ENCODE data around the gene C2orf92.
A peak's percentile ranks its signal among the peaks of the same experiment; 100 is the strongest.
"Not testable (repeated sequence)": the region's sequence is repeated elsewhere in the genome, so short reads cannot be mapped to it uniquely, and the experiment has no call there.

Gene C2orf92

GRCh38 chr2:97669448-97669847 is at the start of gene C2orf92:
C2orf92 (plus strand) TSS chr2:97669713; CDS start chr2:97669789, 76 bp downstream.
- DNase-seq (ENCODE audit: low read depth): no peak
- TF ChIP-seq, protein P1, sequence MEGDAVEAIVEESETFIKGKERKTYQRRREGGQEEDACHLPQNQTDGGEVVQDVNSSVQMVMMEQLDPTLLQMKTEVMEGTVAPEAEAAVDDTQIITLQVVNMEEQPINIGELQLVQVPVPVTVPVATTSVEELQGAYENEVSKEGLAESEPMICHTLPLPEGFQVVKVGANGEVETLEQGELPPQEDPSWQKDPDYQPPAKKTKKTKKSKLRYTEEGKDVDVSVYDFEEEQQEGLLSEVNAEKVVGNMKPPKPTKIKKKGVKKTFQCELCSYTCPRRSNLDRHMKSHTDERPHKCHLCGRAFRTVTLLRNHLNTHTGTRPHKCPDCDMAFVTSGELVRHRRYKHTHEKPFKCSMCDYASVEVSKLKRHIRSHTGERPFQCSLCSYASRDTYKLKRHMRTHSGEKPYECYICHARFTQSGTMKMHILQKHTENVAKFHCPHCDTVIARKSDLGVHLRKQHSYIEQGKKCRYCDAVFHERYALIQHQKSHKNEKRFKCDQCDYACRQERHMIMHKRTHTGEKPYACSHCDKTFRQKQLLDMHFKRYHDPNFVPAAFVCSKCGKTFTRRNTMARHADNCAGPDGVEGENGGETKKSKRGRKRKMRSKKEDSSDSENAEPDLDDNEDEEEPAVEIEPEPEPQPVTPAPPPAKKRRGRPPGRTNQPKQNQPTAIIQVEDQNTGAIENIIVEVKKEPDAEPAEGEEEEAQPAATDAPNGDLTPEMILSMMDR (conservative IDR thresholded peaks at IDR 0.05; ENCODE audit: low read depth, low read length): no peak
- no peak within 1 kb of the TSS for H3K4me3 ChIP-seq (ENCODE audit: low read length)

DNA sequence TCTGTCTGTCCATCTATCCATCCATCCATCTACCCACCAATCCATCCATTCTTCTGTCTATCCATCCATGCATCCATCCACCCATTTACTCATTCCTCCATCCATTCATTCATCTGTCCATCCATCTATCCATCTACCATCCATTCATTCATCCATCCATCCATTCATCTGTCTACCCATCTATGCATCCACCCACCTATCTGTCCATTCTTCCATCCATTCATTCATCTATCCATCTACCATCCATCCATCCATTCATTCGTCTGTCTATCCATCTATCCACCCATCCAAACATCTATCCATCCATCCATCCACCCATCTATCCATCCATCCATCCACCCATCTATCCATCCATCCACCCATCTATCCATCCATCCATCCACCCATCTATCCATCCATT is 49.0 kb upstream of the C2orf92 start:
- DNase-seq (ENCODE audit: low read depth); H3K4me3 ChIP-seq (ENCODE audit: low read length): not testable (repeated sequence)

- H3K4me3 ChIP-seq (ENCODE audit: low read length); DNase-seq (ENCODE audit: low read depth): not testable (repeated sequence)
These were observed 46.5 kb upstream of the C2orf92 start for GRCh38 chr2:97622976-97623375.

DNA sequence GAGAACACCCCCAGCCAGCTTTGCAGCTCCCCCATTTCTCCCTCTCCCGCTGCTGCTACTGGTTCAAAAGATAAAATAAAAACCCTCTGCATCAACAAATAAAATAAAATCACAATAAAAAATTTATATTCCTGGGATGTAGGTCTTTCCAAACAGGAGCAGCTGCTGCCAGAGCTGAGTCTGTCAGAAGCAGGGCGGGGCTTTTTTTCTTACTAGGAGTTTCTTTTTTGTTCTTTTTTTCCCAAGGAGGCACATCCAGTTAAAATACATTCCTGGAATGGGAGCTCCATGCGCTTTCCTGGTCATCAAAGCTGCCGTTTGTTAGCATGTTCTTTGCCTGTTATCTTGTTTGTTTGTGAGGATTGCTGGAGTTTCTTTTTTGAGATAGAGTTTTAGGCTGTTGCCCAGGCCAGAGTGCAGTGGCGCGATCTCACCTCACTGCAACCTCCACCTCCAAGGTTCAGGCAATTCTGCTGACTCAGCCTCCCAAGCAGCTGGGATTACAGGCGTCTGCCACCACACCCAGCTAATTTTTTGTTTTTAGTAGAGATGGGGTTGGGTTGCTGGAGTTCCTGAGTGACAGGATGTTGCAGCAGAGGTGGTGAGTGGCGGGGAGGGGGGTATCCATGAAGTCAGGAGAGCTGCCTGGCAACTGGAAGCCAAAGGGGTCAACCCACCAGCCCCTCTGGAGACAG is 44.0 kb upstream of the C2orf92 start:
- not testable (repeated sequence) for DNase-seq (ENCODE audit: low read depth); H3K4me3 ChIP-seq (ENCODE audit: low read length)

DNA sequence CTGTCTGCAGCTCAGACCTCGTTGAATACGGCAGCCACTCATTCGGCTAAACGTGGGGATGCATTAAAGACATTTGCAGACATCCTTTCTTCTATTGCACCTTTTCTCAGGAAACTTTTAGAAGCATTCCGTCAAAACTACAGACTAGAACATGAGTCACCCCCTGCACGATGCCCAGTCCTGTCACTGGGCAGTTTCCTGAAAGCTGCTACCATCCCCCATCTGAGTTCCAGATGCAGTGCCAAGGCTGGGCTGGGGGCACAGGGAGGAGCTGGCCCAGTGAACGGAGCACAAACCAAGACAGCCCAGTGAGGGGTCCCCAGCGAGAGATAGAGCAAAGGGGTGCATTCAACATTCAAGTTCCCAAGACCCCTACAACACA is 43.5 kb upstream of the C2orf92 start:
- H3K4me3 ChIP-seq (ENCODE audit: low read length); DNase-seq (ENCODE audit: low read depth): not testable (repeated sequence)

DNA sequence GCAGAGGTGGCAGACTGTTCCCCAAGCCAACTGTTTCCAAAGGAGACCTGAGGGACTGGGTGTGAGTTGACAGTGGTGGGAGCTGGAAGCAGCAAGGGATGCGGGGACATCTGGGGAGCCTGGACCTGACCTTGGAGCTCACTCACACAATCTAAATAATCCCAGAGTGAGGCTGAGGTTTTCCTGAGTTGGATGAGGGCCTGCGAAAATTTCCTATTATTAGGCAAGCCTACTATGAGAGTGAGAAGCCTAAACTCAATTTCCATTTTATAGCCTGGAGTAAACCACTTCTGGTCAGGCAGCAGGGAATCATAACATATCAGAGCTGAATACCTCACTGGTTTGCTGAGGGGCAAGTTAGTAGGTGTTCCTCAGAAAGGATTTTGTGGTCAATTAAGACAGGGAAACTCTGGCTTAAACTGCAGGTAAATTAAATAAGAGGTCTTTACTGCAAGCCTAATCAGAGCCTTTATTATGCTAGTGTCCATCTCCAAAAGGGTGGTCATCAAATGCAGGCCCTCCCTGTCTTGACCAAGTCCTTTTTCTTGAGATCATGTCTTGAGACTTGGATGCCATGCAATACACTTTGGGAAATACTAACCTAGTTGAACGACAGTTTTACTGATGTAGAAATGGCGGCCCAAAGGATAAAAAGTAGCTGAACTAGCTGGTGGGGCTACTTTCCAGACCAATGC is 25.3 kb upstream of the C2orf92 start:
- TF ChIP-seq, protein P1 (conservative IDR thresholded peaks at IDR 0.05; ENCODE audit: low read depth, low read length): no peak

GRCh38 chr2:97645112-97645694 is 24.3 kb upstream of the C2orf92 start:
- TF ChIP-seq, protein P1 (conservative IDR thresholded peaks at IDR 0.05; ENCODE audit: low read depth, low read length): no peak
- peak overlapping the region; percentile 96 for H3K4me3 ChIP-seq (ENCODE audit: low read length)
- no peak for DNase-seq (ENCODE audit: low read depth)

More for the DNA sequence above, 25.3 kb upstream of the C2orf92 start:
- H3K4me3 ChIP-seq (ENCODE audit: low read length): no peak overlapping the region
- DNase-seq (ENCODE audit: low read depth): no peak

GRCh38 chr2:97645695-97646629 is 23.6 kb upstream of the C2orf92 start, which contains the start of gene COX5B:
COX5B (plus strand) TSS chr2:97646062; CDS start chr2:97646087, 25 bp downstream.
- TF ChIP-seq, protein P1 (conservative IDR thresholded peaks at IDR 0.05; ENCODE audit: low read depth, low read length): no peak
- DNase-seq (ENCODE audit: low read depth): peak; percentile 84
- H3K4me3 ChIP-seq (ENCODE audit: low read length): peak within 1 kb of the TSS; percentile 96
